GM23248 (cell line): ENCODE measurements around the gene FAM3D.

Experiments used
- EZH2 ChIP-seq: fragments of 200-600 bp; sonication (generic); IDR thresholded peaks from 2 replicates; pipeline ENCODE4 v1.6.1; 2018; ENCODE audit warnings: antibody characterized with exemption, mild to moderate bottlenecking; ENCODE audit not compliant: insufficient read depth, poor library complexity, severe bottlenecking
- EZH2phosphoT487 ChIP-seq: fragments of 200-600 bp; sonication (generic); IDR thresholded peaks from 2 replicates; pipeline ENCODE4 v1.6.1; 2018; ENCODE audit warnings: antibody characterized with exemption, moderate library complexity, mild to moderate bottlenecking, low read depth; ENCODE audit not compliant: insufficient read depth

DNA sequence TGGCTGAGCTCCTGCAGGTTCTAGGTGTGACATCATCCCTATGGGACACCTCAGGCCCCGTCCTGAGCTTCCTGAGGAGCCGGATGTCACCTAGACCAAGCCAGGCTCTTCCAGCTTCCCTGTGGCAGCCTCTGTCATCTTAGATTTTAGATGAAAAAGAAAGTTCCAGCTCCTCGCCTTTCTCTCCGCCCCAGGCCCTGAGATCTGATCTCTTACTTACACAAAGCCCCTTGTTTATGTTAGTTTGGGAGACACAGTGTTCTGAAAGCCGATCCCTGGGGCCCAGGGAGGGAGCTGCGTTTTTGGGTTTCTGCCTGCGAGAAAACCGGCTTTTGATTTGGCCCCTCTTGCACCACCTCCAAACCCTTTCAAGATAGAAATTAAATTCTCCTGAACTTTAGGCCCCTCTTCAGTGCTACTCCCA lies 49.2 kb downstream of the FAM3D start:
- TF ChIP-seq EZH2: no peak
- no peak for TF ChIP-seq EZH2phosphoT487
